NCI-H1417 (cell line): ENCODE results near the gene FGD5.

Experiments used
- DNase-seq, 3 experiments: peaks; one replicate each; lab custom pipeline; 2025; lab: John Stamatoyannopoulos, UW

The FGD5 gene

DNA sequence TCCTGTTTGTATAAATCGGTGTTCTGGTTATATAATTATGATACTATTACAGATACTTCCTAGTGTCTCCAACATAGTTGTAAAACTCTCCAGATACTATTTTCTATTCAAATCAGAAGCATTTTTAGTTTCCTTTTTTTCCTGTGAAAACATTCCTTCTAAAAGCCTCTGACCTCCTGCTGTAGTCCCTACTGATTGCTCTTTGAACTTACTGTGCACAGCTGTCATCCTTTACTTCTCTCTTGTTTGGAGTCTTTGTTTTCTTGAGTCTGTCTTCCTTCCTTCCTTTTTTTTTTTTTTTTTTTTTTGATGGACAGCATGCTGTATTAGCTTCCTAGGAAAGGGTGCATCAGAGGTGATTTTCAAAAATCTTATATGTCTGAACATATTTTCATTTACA lies 157.6 kb downstream of the FGD5 start:
- DNase-seq, result no peak

- DNase-seq, result no peak
These were observed 161.9 kb downstream of the FGD5 start for GRCh38 chr3:14980689-14981088.
